ENCODE measurements around the gene SND1. TPM values are rescaled to one million over a fixed set of nuclear protein-coding genes. Genes with fewer than 3 reads are reported as not detected.

SND1 gene
- total and polyA plus RNA-seq, 10 of the 15 experiments (the other 5 are each of a cell fraction or from before 2014, with no cell fraction given): 52.4 to 270 (median 146) TPM

- 0 out of 2 replicates have a peak, but pooled peaks have one; percentile 17 for TF ChIP-seq BCL11A (IDR thresholded peaks at IDR 0.05; ENCODE audit: low read depth, low read length)
- TF ChIP-seq CHD1 (IDR thresholded peaks at IDR 0.05; ENCODE audit: low read depth, low read length): no peak
- TF ChIP-seq CUX1 (IDR thresholded peaks at IDR 0.05; ENCODE audit: insufficient replicate concordance, low read depth, low read length): peak; percentile 61
Measured at GRCh38 chr7:127683776-127684681, 32.0 kb downstream of the SND1 start (continued).

- FAIRE-seq: no peak
- 95% methylated on average over 1 of the region's 1 CpG for WGBS (ENCODE audit: insufficient coverage, insufficient replicate concordance, low lambda C conversion rate, missing lambda C conversion rate)
- Histone ChIP-seq H2AFZ (ENCODE audit: control insufficient read depth, low read depth, low read length) (no peak overlapping the region), H3K4me3 (no peak overlapping the region), H3K9ac (ENCODE audit: control insufficient read depth, insufficient read depth, low read length) (no peak overlapping the region), H3K27me3 (replicated peaks in 1 of 2; ENCODE audit: control insufficient read depth in 2 of 2, insufficient read depth in 2 of 2, low read length in 1 of 2) (no peaks in the 10 kb centered on the region), H3K27ac (ENCODE audit: control insufficient read depth, insufficient read depth) (no peak overlapping the region), H3K9me3 (replicated peaks; ENCODE audit: control insufficient read depth, insufficient read depth, low read length) (no peaks in the 10 kb centered on the region; the same call in 1 of the 3 replicates), H4K20me1 (ENCODE audit: control insufficient read depth, insufficient read depth) (no peaks in the 10 kb centered on the region; the same call in none of the 2 replicates), H3K4me2 (ENCODE audit: control insufficient read depth, insufficient read depth) (no peak overlapping the region), H3K4me1 (ENCODE audit: control insufficient read depth, insufficient read depth, low read length) (peaks cover 31% of the 10 kb centered on the region), H3K36me3 (ENCODE audit: control insufficient read depth in 2 of 2, insufficient read depth in 2 of 2, low read length in 1 of 2) (peaks cover 6 to 31% of the 10 kb centered on the region in 2 experiments), H3K79me2 (ENCODE audit: control insufficient read depth, insufficient read depth, low read length) (peaks cover 52% of the 10 kb centered on the region)
- ChIA-PET SMC1A (ENCODE audit: uncharacterized antibody, unreplicated experiment) (no interaction called here), RAD21 (ENCODE audit: unreplicated experiment) (no interaction called here), POLR2A (interaction anchor here (0.6 kb wide), 1 partner anchor 292 kb away, joined by 5 read pairs; no protein-coding TSS in a partner anchor), CTCF (no interaction called here)
- in situ Hi-C loops (cut with MboI): no loop called here
- intact Hi-C loops (cut with micrococcal nuclease; ENCODE audit: unreplicated experiment): no loop called here
- no TSS peak for BruUV-seq (replicated peaks)
- DNase-seq (ENCODE audit: low read depth, low spot score): no peak
- TF ChIP-seq NRF1 (conservative IDR thresholded peaks at IDR 0.05; ENCODE audit: low read depth, low read length) (no peak), BCL11A (IDR thresholded peaks at IDR 0.05; ENCODE audit: low read depth, low read length) (no peak), SIX5 (IDR thresholded peaks at IDR 0.05; ENCODE audit: low read depth, low read length, severe bottlenecking) (no peak), RBBP5 (conservative IDR thresholded peaks at IDR 0.05) (no peak), CBX3 (IDR thresholded peaks at IDR 0.05; ENCODE audit: borderline replicate concordance, low read depth) (no peak)
- TF ChIP-seq, protein P1, sequence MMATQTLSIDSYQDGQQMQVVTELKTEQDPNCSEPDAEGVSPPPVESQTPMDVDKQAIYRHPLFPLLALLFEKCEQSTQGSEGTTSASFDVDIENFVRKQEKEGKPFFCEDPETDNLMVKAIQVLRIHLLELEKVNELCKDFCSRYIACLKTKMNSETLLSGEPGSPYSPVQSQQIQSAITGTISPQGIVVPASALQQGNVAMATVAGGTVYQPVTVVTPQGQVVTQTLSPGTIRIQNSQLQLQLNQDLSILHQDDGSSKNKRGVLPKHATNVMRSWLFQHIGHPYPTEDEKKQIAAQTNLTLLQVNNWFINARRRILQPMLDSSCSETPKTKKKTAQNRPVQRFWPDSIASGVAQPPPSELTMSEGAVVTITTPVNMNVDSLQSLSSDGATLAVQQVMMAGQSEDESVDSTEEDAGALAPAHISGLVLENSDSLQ (IDR thresholded peaks at IDR 0.05): no peak
- TF ChIP-seq, protein P2, sequence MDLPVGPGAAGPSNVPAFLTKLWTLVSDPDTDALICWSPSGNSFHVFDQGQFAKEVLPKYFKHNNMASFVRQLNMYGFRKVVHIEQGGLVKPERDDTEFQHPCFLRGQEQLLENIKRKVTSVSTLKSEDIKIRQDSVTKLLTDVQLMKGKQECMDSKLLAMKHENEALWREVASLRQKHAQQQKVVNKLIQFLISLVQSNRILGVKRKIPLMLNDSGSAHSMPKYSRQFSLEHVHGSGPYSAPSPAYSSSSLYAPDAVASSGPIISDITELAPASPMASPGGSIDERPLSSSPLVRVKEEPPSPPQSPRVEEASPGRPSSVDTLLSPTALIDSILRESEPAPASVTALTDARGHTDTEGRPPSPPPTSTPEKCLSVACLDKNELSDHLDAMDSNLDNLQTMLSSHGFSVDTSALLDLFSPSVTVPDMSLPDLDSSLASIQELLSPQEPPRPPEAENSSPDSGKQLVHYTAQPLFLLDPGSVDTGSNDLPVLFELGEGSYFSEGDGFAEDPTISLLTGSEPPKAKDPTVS (IDR thresholded peaks at IDR 0.05; ENCODE audit: low read depth, low read length): no peak
- TF ChIP-seq, protein P3, sequence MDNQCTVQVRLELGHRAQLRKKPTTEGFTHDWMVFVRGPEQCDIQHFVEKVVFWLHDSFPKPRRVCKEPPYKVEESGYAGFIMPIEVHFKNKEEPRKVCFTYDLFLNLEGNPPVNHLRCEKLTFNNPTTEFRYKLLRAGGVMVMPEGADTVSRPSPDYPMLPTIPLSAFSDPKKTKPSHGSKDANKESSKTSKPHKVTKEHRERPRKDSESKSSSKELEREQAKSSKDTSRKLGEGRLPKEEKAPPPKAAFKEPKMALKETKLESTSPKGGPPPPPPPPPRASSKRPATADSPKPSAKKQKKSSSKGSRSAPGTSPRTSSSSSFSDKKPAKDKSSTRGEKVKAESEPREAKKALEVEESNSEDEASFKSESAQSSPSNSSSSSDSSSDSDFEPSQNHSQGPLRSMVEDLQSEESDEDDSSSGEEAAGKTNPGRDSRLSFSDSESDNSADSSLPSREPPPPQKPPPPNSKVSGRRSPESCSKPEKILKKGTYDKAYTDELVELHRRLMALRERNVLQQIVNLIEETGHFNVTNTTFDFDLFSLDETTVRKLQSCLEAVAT (IDR thresholded peaks at IDR 0.05): no peak
- ATAC-seq: no peak
Measured at GRCh38 chr7:127689194-127689772, 37.3 kb downstream of the SND1 start.

Data from GM12878 (cell line).